GM12878 (cell line): ENCODE results near the gene E2F7. TPM values are rescaled to one million over a fixed set of nuclear protein-coding genes. Genes with fewer than 3 reads are reported as not detected.

Experiments
- ATAC-seq: fragments of 200-7000 bp; cut with Tn5 transposase; 3 replicates; pipeline ENCODE4 v1.9.1; 2020; ENCODE audit warnings: mild to moderate bottlenecking, moderate library complexity
- BruUV-seq: library from RNA; stranded (reverse); fragments of 400-500 nt; replicated peaks from 2 replicates; lab custom pipeline; 2021; lab: Mats Ljungman, UMichigan
- CTCF ChIA-PET: fragments of 300-600 bp; sonication (Branson Sonifier 250); formaldehyde crosslinking; extraction: SDS; loops from one replicate; lab custom pipeline; 2021; ENCODE audit warnings: inconsistent platforms; lab: Yijun Ruan, JAX
- POLR2A ChIA-PET: fragments of 350-600 bp; formaldehyde crosslinking; extraction: SDS; loops from one replicate; lab custom pipeline; 2021; ENCODE audit warnings: inconsistent platforms; lab: Charles Lee
- RAD21 ChIA-PET: fragments of 300-600 bp; sonication (Branson Sonifier 250); formaldehyde crosslinking; loops from one replicate; lab custom pipeline; 2023; ENCODE audit warnings: antibody characterized with exemption; ENCODE audit not compliant: unreplicated experiment; lab: Charles Lee
- SMC1A ChIA-PET: fragments of 300-600 bp; sonication (Branson Sonifier 250); formaldehyde crosslinking; loops from one replicate; lab custom pipeline; 2023; ENCODE audit not compliant: unreplicated experiment, uncharacterized antibody; lab: Charles Lee
- DNase-seq: peaks from one replicate; pipeline ENCODE4 v3.0.0-alpha.2; 2011; ENCODE audit warnings: low read depth, low spot score
- FAIRE-seq: peaks from 3 replicates; lab custom pipeline; 2011; peaks lifted over from hg19 to GRCh38; lab: Jason Lieb, UNC
- H2AFZ ChIP-seq: 2 replicates; pipeline ENCODE4 v1.6.0; 2011; ENCODE audit warnings: low read depth, low read length, control low read depth; ENCODE audit not compliant: control insufficient read depth
- H3K27ac ChIP-seq: 2 replicates; pipeline ENCODE4 v1.5.1; 2011; ENCODE audit warnings: control low read depth; ENCODE audit not compliant: control insufficient read depth, insufficient read depth
- H3K27me3 ChIP-seq, 2 experiments: replicated peaks in 1 of 2; 2 replicates each; pipeline versions ENCODE4 v1.6.0 to v1.6.1; 2011; ENCODE audit warnings: low read length in 1 of 2; ENCODE audit not compliant: control insufficient read depth in 2 of 2, insufficient read depth in 2 of 2
- H3K36me3 ChIP-seq, 2 experiments: 2 replicates each; pipeline ENCODE4 v1.5.1; 2011; ENCODE audit warnings: low read length in 1 of 2; ENCODE audit not compliant: control insufficient read depth in 2 of 2, insufficient read depth in 2 of 2
- H3K4me1 ChIP-seq: 2 replicates; pipeline ENCODE4 v1.6.1; 2011; ENCODE audit warnings: mild to moderate bottlenecking, low read length, moderate library complexity, mixed read lengths; ENCODE audit not compliant: control insufficient read depth, insufficient read depth
- H3K4me2 ChIP-seq: 2 replicates; pipeline ENCODE4 v1.6.0; 2011; ENCODE audit warnings: control low read depth; ENCODE audit not compliant: control insufficient read depth, insufficient read depth
- H3K4me3 ChIP-seq: fragments of 200-600 bp; sonication (generic); 2 replicates; pipeline ENCODE4 v1.5.1; 2016
- H3K79me2 ChIP-seq: 2 replicates; pipeline ENCODE4 v1.6.0; 2011; ENCODE audit warnings: low read length; ENCODE audit not compliant: control insufficient read depth, insufficient read depth
- H3K9ac ChIP-seq: 2 replicates; pipeline ENCODE4 v1.8.0; 2011; ENCODE audit warnings: low read length, control low read depth, mixed read lengths; ENCODE audit not compliant: control insufficient read depth, insufficient read depth
- H3K9me3 ChIP-seq: replicated peaks from 3 replicates; pipeline ENCODE4 v1.5.1; 2011; ENCODE audit warnings: mild to moderate bottlenecking, low read length; ENCODE audit not compliant: control insufficient read depth, insufficient read depth
- H4K20me1 ChIP-seq: 2 replicates; pipeline ENCODE4 v1.6.0; 2011; ENCODE audit not compliant: control insufficient read depth, insufficient read depth
- BACH1 ChIP-seq: fragments of 450-650 bp; IDR thresholded peaks from 2 replicates; pipeline ENCODE4 v1.6.1; 2017; ENCODE audit warnings: mild to moderate bottlenecking, borderline replicate concordance
- GABPA ChIP-seq: IDR thresholded peaks from 2 replicates; pipeline ENCODE4 v1.6.1; 2014; ENCODE audit warnings: antibody characterized with exemption, low read depth, mild to moderate bottlenecking, inconsistent platforms
- GATAD2B ChIP-seq: fragments of 450-650 bp; conservative IDR thresholded peaks from 2 replicates; pipeline ENCODE4 v1.6.1; 2017; ENCODE audit warnings: low read depth, mild to moderate bottlenecking, moderate library complexity
- MEF2A ChIP-seq: IDR thresholded peaks from 2 replicates; pipeline ENCODE4 v1.6.1; 2011; ENCODE audit warnings: low read depth, mild to moderate bottlenecking, low read length, moderate library complexity; ENCODE audit not compliant: insufficient read depth
- PAX8 ChIP-seq: fragments of 450-650 bp; IDR thresholded peaks from 2 replicates; pipeline ENCODE4 v1.6.1; 2017; ENCODE audit warnings: mild to moderate bottlenecking, moderate library complexity
- POLR2AphosphoS5 ChIP-seq: IDR thresholded peaks from 2 replicates; pipeline ENCODE4 v1.6.1; 2011; ENCODE audit warnings: mild to moderate bottlenecking, low read length, inconsistent platforms
- RB1 ChIP-seq: fragments of 450-650 bp; formaldehyde crosslinking; IDR thresholded peaks from 2 replicates; pipeline ENCODE4 v1.6.1; 2017; ENCODE audit warnings: mild to moderate bottlenecking, borderline replicate concordance
- RFX5 ChIP-seq: IDR thresholded peaks from 2 replicates; pipeline ENCODE4 v1.6.1; 2011; ENCODE audit warnings: low read depth, low read length, improper control_type of control experiment
- SMAD1 ChIP-seq: fragments of 450-650 bp; IDR thresholded peaks from 2 replicates; pipeline ENCODE4 v1.6.1; 2018; ENCODE audit warnings: mild to moderate bottlenecking, low read depth; ENCODE audit not compliant: partially characterized antibody
- SREBF2 ChIP-seq: IDR thresholded peaks from 2 replicates; pipeline ENCODE4 v1.6.1; 2012; ENCODE audit warnings: mild to moderate bottlenecking, low read length
- STAT1 ChIP-seq: fragments of 450-650 bp; conservative IDR thresholded peaks from 2 replicates; pipeline ENCODE4 v1.6.1; 2014; ENCODE audit warnings: antibody characterized with exemption, mild to moderate bottlenecking
- ZNF687 ChIP-seq: fragments of 450-650 bp; IDR thresholded peaks from 2 replicates; pipeline ENCODE4 v1.6.1; 2017; ENCODE audit warnings: mild to moderate bottlenecking, moderate library complexity
- WGBS: methylation state at CpG from one replicate; pipeline ENCODE4 v1.1.6; 2016; ENCODE audit warnings: low lambda C conversion rate; ENCODE audit not compliant: insufficient replicate concordance, insufficient coverage; ENCODE audit errors: missing lambda C conversion rate; 5-methylcytosine and 5-hydroxymethylcytosine counted together
- in situ Hi-C: fragments of 300-500 bp; cut with MboI; formaldehyde crosslinking; loops from 9 replicates; pipeline ENCODE4 v1.14.3; 2018; ENCODE audit warnings: mixed read lengths
- intact Hi-C: fragments of 100-400 bp; cut with micrococcal nuclease; formaldehyde crosslinking; loops from one replicate; pipeline ENCODE4 v1.14.2; 2022; ENCODE audit not compliant: unreplicated experiment
- polyA plus RNA-seq, 11 experiments: library from polyadenylated mRNA; depleted of rRNA in 4 of 11; unstranded in 6 of 11; stranded (reverse) in 5 of 11; fragments of >200 nt; fragmentation: Nextera tagmentation in 4 of 11; fragmentation: Illumina TruSeq in 1 of 11; extraction: Ambion mirVana in 4 of 11; extraction: Trizol in 1 of 11; gene quantifications; 1 replicate in 1 of 11; 2 replicates in 10 of 11; pipeline versions ENCODE4 v1.2.1 to v1.2.3, GENCODE V29; 2011 to 2016; ENCODE audit warnings: inconsistent platforms in 2 of 11, missing spikeins in 2 of 11, low read depth in 1 of 11
- total RNA-seq, 4 experiments: library from RNA; depleted of rRNA in 3 of 4; stranded (reverse); fragments of >200 nt in 3 of 4; fragmentation: Illumina TruSeq in 1 of 4; extraction: Trizol in 1 of 4; gene quantifications; 2 replicates each; pipeline versions ENCODE4 v1.2.1 to v1.2.3, GENCODE V29; 2013 to 2021

Gene E2F7
- total and polyA plus RNA-seq, 10 of the 15 experiments (the other 5 are each of a cell fraction or from before 2014, with no cell fraction given) = 5.6 to 32.1 (median 19.9) TPM

- ChIA-PET SMC1A (no interaction called here), POLR2A (no interaction called here), CTCF (interaction anchor here (1.0 kb wide), 1 partner anchor 8 kb away, joined by 3 read pairs; no protein-coding TSS in a partner anchor), RAD21 (no interaction called here)
- Histone ChIP-seq H3K4me1 (no peaks in the 10 kb centered on the region), H2AFZ (no peak overlapping the region), H3K36me3 (peaks cover 4 to 17% of the 10 kb centered on the region in 2 experiments), H3K9me3 (no peaks in the 10 kb centered on the region), H3K79me2 (no peaks in the 10 kb centered on the region), H3K27ac (no peak overlapping the region), H4K20me1 (no peaks in the 10 kb centered on the region), H3K9ac (no peak overlapping the region), H3K4me3 (no peak overlapping the region), H3K27me3 (no peaks in the 10 kb centered on the region), H3K4me2 (no peak overlapping the region)
- in situ Hi-C loops (no loop called here), intact Hi-C loops (no loop called here)
- FAIRE-seq (no peak), DNase-seq (no peak), ATAC-seq (no peak)
- over 99% methylated on average over 6 of the region's 6 CpGs for WGBS
- no TSS peak for BruUV-seq
- TF ChIP-seq MEF2A (no peak), RB1 (no peak), POLR2AphosphoS5 (no peak), RFX5 (no peak), GABPA (no peak), GATAD2B (no peak), SMAD1 (no peak), PAX8 (no peak), SREBF2 (no peak), BACH1 (no peak), ZNF687 (no peak), STAT1 (no peak)
These were observed 41.9 kb downstream of the E2F7 start for GRCh38 chr12:77023501-77023900.
